ENCODE data around the gene NME7. TPM values are rescaled to one million over a fixed set of nuclear protein-coding genes. Genes with fewer than 3 reads are reported as not detected.

Gene NME7
- total RNA-seq, 1 experiment from 2014 or later = 21.8 TPM

GRCh38 chr1:169298441-169298840 is 69.2 kb downstream of the NME7 start:
- POLR2A ChIA-PET = no interaction called here

More at GRCh38 chr1:169298441-169298840, 69.2 kb downstream of the NME7 start:
- no peak overlapping the region for H2AFZ ChIP-seq (ENCODE audit: low read depth, low read length, poor library complexity, severe bottlenecking)
- no peaks in the 10 kb centered on the region for H3K9me2 ChIP-seq (ENCODE audit: insufficient read depth)
- intact Hi-C loops (cut with micrococcal nuclease) = no loop called here
- no peaks in the 10 kb centered on the region for H3K9me3 ChIP-seq (ENCODE audit: control insufficient read depth in 1 of 2, insufficient read depth in 1 of 2, low read depth in 1 of 2, low read length in 2 of 2)
- H3K4me2 ChIP-seq (ENCODE audit: low read length) = no peak overlapping the region
- no peaks in the 10 kb centered on the region for H3K36me3 ChIP-seq (ENCODE audit: control insufficient read depth in 1 of 2, insufficient read depth in 2 of 2, low read length in 2 of 2)
- no peaks in the 10 kb centered on the region for H3K79me2 ChIP-seq (ENCODE audit: insufficient read depth, low read length)
- no peak overlapping the region for H3K4me3 ChIP-seq (replicated peaks in 1 of 2; ENCODE audit: low read depth in 1 of 2, low read length in 2 of 2)
- RAD21 ChIA-PET (ENCODE audit: low non-redundant PET in 1 of 2, low total read pairs in 2 of 2, uncharacterized antibody in 2 of 2, unreplicated experiment in 2 of 2) = no interaction called here
- H3K27me3 ChIP-seq (ENCODE audit: insufficient read depth, low read length) = no peaks in the 10 kb centered on the region
- no peak for ATAC-seq
- TF ChIP-seq REST (IDR thresholded peaks at IDR 0.05; ENCODE audit: low read depth) = no peak
- no peaks in the 10 kb centered on the region for H3K4me1 ChIP-seq (ENCODE audit: control insufficient read depth in 1 of 2, insufficient read depth in 2 of 2, low read length in 2 of 2)
- CTCF ChIA-PET = interaction anchor here (1.6 kb wide), 1 partner anchor 50 kb away, joined by 3 read pairs; no protein-coding TSS in a partner anchor
- BruUV-seq (replicated peaks) = no TSS peak
- no peak overlapping the region for H3K9ac ChIP-seq (ENCODE audit: low read length)
- no peak for DNase-seq (ENCODE audit: low read depth, low spot score)
- no peak overlapping the region for H3K27ac ChIP-seq (ENCODE audit: low read depth, low read length)
- no peaks in the 10 kb centered on the region for H4K20me1 ChIP-seq (ENCODE audit: insufficient read depth)
